ENCODE measurements around the gene COL7A1. TPM values are rescaled to one million over a fixed set of nuclear protein-coding genes. Genes with fewer than 3 reads are reported as not detected.

The COL7A1 gene
- total RNA-seq, 1 donor from 2014 or later, result 3.7 TPM

GRCh38 chr3:48514431-48515227 is 80.5 kb downstream of the COL7A1 start:
- H3K9me3 ChIP-seq, result no peaks in the 10 kb centered on the region
- no peak overlapping the region for H3K4me3 ChIP-seq
- no peaks in the 10 kb centered on the region for H3K4me1 ChIP-seq
- H3K27me3 ChIP-seq, result no peaks in the 10 kb centered on the region
- TF ChIP-seq CTCF (IDR thresholded peaks at IDR 0.05), result no peak
- DNase-seq (no peak), ATAC-seq (no peak)
- H3K36me3 ChIP-seq, result no peaks in the 10 kb centered on the region
- no peak overlapping the region for H3K27ac ChIP-seq
- intact Hi-C loops (cut with DNase I), result no loop called here

Small RNA genes lying within 50 kb of the gene (microRNA-seq; reads per million reads assigned to microRNA genes)
- gene MIR4793 (ENCODE audit: borderline microRNAs expressed), result not detected
- gene MIR6823 (ENCODE audit: borderline microRNAs expressed), result not detected
- gene MIR711 (ENCODE audit: borderline microRNAs expressed), result not detected

Other genes with a start within 250 kb of the COL7A1 start
- not detected for gene FBXW12, start 223.1 kb downstream of the COL7A1 start, total RNA-seq
- 103 TPM for gene PLXNB1, start 165.2 kb downstream of the COL7A1 start, total RNA-seq
- 11.4 TPM for gene CCDC51, start 155.2 kb downstream of the COL7A1 start, total RNA-seq
- 169 TPM for gene TMA7, start 155.1 kb downstream of the COL7A1 start, total RNA-seq
- 5.3 TPM for gene ATRIP, start 148.6 kb downstream of the COL7A1 start, total RNA-seq
- gene SHISA5, start 91.2 kb downstream of the COL7A1 start, total RNA-seq, result 163 TPM
- gene PFKFB4, start 38.5 kb downstream of the COL7A1 start, total RNA-seq, result 11.0 TPM
- not detected for gene UCN2, start 31.5 kb downstream of the COL7A1 start, total RNA-seq
- 126 TPM for gene UQCRC1, start 14.3 kb upstream of the COL7A1 start, total RNA-seq
- gene TMEM89, start 26.4 kb upstream of the COL7A1 start, total RNA-seq, result not detected
- gene SLC26A6, start 40.1 kb upstream of the COL7A1 start, total RNA-seq, result 19.9 TPM
- 1.2 TPM for gene CELSR3, start 67.6 kb upstream of the COL7A1 start, total RNA-seq
- 18.3 TPM for gene NCKIPSD, start 90.6 kb upstream of the COL7A1 start, total RNA-seq
- 44.2 TPM for gene IP6K2, start 121.9 kb upstream of the COL7A1 start, total RNA-seq